IMR-90 (cell line): Measurements from ENCODE around the gene ADCY9.
"Not testable (repeated sequence)": the region's sequence is repeated elsewhere in the genome, so short reads cannot be mapped to it uniquely, and the experiment has no call there.

Source experiments
- BHLHE40 ChIP-seq: fragments of 150-350 bp; IDR thresholded peaks from 2 replicates; pipeline ENCODE4 v1.6.1; 2016; ENCODE audit warnings: mild to moderate bottlenecking, low read depth, low read length
- CEBPB ChIP-seq: IDR thresholded peaks from 2 replicates; pipeline ENCODE4 v1.6.1; 2012; ENCODE audit warnings: low read depth, low read length, improper control_type of control experiment
- CTCF ChIP-seq: conservative IDR thresholded peaks from 2 replicates; pipeline ENCODE4 v1.5.1; 2012; ENCODE audit warnings: mild to moderate bottlenecking, low read depth, low read length, improper control_type of control experiment
- FOS ChIP-seq: fragments of 150-350 bp; IDR thresholded peaks from 2 replicates; pipeline ENCODE4 v1.6.1; 2016; ENCODE audit warnings: low read depth, low read length
- MAFK ChIP-seq: IDR thresholded peaks from 2 replicates; pipeline ENCODE4 v1.6.1; 2012; ENCODE audit warnings: low read depth, low read length, improper control_type of control experiment
- MAZ ChIP-seq: IDR thresholded peaks from 2 replicates; pipeline ENCODE4 v1.6.1; 2012; ENCODE audit warnings: low read depth, mild to moderate bottlenecking, low read length, improper control_type of control experiment, moderate library complexity, borderline replicate concordance
- MXI1 ChIP-seq: IDR thresholded peaks from 2 replicates; pipeline ENCODE4 v1.6.1; 2012; ENCODE audit warnings: low read depth, mild to moderate bottlenecking, low read length, moderate library complexity, borderline replicate concordance
- POLR2A ChIP-seq: IDR thresholded peaks from 2 replicates; pipeline ENCODE4 v1.6.1; 2012; ENCODE audit warnings: mild to moderate bottlenecking, low read depth, low read length
- RAD21 ChIP-seq: IDR thresholded peaks from 2 replicates; pipeline ENCODE4 v1.6.1; 2012; ENCODE audit warnings: low read length, improper control_type of control experiment
- SMC3 ChIP-seq: fragments of 150-350 bp; IDR thresholded peaks from 2 replicates; pipeline ENCODE4 v1.6.1; 2016; ENCODE audit warnings: low read depth, mild to moderate bottlenecking, antibody characterized with exemption, low read length, moderate library complexity

- TF ChIP-seq POLR2A, CTCF, SMC3, RAD21, MAFK, CEBPB, MAZ, MXI1, BHLHE40, FOS: not testable (repeated sequence)
These were observed 189.1 kb downstream of the ADCY9 start for GRCh38 chr16:3927147-3927546.
